Measurements from ENCODE around the gene PIK3C3.
"Not testable (repeated sequence)": the region's sequence is repeated elsewhere in the genome, so short reads cannot be mapped to it uniquely, and the experiment has no call there.

PIK3C3 gene

GRCh38 chr18:42080340-42080739, 125.3 kb downstream of the PIK3C3 start:
- no peak for DNase-seq

- no peak for DNase-seq
These were observed 127.6 kb downstream of the PIK3C3 start for GRCh38 chr18:42082415-42083234.

- no peak for DNase-seq
These were observed 131.3 kb downstream of the PIK3C3 start for GRCh38 chr18:42086288-42086687.

GRCh38 chr18:42087235-42087634, 132.2 kb downstream of the PIK3C3 start:
- DNase-seq = no peak

- no peak for DNase-seq
These were observed 132.8 kb downstream of the PIK3C3 start for GRCh38 chr18:42087876-42088275.

- no peak for DNase-seq
These were observed 137.8 kb downstream of the PIK3C3 start for GRCh38 chr18:42092848-42093247.

- no peak for DNase-seq
These were observed 139.8 kb downstream of the PIK3C3 start for GRCh38 chr18:42094875-42095274.

- no peak for DNase-seq
These were observed 140.8 kb downstream of the PIK3C3 start for GRCh38 chr18:42095732-42096377.

GRCh38 chr18:42100248-42100647, 145.2 kb downstream of the PIK3C3 start:
- no peak for DNase-seq

GRCh38 chr18:42100911-42101310, 145.9 kb downstream of the PIK3C3 start:
- DNase-seq = peak; percentile 7

- DNase-seq = no peak
These were observed 150.4 kb downstream of the PIK3C3 start for GRCh38 chr18:42105394-42105793.

GRCh38 chr18:42106784-42107183, 151.8 kb downstream of the PIK3C3 start:
- DNase-seq = no peak

- DNase-seq = no peak
These were observed 152.3 kb downstream of the PIK3C3 start for GRCh38 chr18:42107287-42107686.

GRCh38 chr18:42107691-42108450, 152.8 kb downstream of the PIK3C3 start:
- DNase-seq = no peak

GRCh38 chr18:42112147-42112546, 157.1 kb downstream of the PIK3C3 start:
- not testable (repeated sequence) for DNase-seq

GRCh38 chr18:42112657-42113420, 157.8 kb downstream of the PIK3C3 start:
- no peak for DNase-seq

- no peak for DNase-seq
These were observed 158.6 kb downstream of the PIK3C3 start for GRCh38 chr18:42113529-42114191.

- DNase-seq = peak; percentile 16
These were observed 159.4 kb downstream of the PIK3C3 start for GRCh38 chr18:42114310-42114943.

- no peak for DNase-seq
These were observed 171.6 kb downstream of the PIK3C3 start for GRCh38 chr18:42126586-42126985.

- DNase-seq = no peak
These were observed 176.3 kb downstream of the PIK3C3 start for GRCh38 chr18:42131066-42131929.

GRCh38 chr18:42131930-42132244, 176.9 kb downstream of the PIK3C3 start:
- DNase-seq = no peak
